PC-9 (cell line): ENCODE results near the gene CCNE1.

Experiments used
- EZH2 ChIP-seq: fragments of 200-600 bp; sonication (generic); IDR thresholded peaks from 2 replicates; pipeline ENCODE4 v1.8.0; 2017; ENCODE audit warnings: antibody characterized with exemption, low read depth
- TF ChIP-seq, protein P1 (sequence below): fragments of 200-600 bp; sonication (generic); conservative IDR thresholded peaks from 2 replicates; pipeline ENCODE4 v1.6.1; 2017; ENCODE audit warnings: mixed run types, antibody characterized with exemption, mild to moderate bottlenecking, moderate library complexity

DNA sequence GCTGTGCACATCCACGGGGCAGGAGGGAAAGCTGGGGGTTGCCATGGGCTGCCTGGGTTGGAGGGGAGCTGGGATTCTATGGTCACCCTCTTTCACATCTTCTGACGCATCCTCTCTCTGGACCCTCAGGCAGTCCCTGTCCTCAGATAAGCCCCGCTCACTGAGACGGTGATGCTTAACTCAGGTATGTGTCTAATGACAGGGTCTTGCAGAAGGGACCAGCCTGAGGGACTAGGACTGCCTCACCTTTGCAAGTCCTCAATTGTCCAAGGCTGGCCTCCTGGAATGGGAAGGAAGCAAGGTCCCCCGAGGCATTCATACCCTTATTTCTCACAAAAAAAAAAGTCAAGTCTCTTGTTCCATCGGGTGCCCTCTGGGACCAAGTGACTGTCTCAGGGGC is 37.7 kb upstream of the CCNE1 start:
- TF ChIP-seq, protein P1, sequence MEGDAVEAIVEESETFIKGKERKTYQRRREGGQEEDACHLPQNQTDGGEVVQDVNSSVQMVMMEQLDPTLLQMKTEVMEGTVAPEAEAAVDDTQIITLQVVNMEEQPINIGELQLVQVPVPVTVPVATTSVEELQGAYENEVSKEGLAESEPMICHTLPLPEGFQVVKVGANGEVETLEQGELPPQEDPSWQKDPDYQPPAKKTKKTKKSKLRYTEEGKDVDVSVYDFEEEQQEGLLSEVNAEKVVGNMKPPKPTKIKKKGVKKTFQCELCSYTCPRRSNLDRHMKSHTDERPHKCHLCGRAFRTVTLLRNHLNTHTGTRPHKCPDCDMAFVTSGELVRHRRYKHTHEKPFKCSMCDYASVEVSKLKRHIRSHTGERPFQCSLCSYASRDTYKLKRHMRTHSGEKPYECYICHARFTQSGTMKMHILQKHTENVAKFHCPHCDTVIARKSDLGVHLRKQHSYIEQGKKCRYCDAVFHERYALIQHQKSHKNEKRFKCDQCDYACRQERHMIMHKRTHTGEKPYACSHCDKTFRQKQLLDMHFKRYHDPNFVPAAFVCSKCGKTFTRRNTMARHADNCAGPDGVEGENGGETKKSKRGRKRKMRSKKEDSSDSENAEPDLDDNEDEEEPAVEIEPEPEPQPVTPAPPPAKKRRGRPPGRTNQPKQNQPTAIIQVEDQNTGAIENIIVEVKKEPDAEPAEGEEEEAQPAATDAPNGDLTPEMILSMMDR: no peak
- TF ChIP-seq EZH2: no peak
